ENCODE measurements around the gene FZD2.

GRCh38 chr17:44607836-44608690 is 50.8 kb downstream of the FZD2 start:
- TF ChIP-seq, protein P1, sequence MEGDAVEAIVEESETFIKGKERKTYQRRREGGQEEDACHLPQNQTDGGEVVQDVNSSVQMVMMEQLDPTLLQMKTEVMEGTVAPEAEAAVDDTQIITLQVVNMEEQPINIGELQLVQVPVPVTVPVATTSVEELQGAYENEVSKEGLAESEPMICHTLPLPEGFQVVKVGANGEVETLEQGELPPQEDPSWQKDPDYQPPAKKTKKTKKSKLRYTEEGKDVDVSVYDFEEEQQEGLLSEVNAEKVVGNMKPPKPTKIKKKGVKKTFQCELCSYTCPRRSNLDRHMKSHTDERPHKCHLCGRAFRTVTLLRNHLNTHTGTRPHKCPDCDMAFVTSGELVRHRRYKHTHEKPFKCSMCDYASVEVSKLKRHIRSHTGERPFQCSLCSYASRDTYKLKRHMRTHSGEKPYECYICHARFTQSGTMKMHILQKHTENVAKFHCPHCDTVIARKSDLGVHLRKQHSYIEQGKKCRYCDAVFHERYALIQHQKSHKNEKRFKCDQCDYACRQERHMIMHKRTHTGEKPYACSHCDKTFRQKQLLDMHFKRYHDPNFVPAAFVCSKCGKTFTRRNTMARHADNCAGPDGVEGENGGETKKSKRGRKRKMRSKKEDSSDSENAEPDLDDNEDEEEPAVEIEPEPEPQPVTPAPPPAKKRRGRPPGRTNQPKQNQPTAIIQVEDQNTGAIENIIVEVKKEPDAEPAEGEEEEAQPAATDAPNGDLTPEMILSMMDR (IDR thresholded peaks at IDR 0.05; ENCODE audit: low read length), result no peak
- TF ChIP-seq EZH2 (optimal IDR thresholded peaks at IDR 0.05; ENCODE audit: low read depth, low read length), result no peak
- TF ChIP-seq EZH2phosphoT487 (IDR thresholded peaks at IDR 0.05; ENCODE audit: low read length), result no peak
